Ishikawa (cell line): Measurements from ENCODE around the gene LPP.

Experiments used
- CEBPB ChIP-seq: IDR thresholded peaks from 2 replicates; pipeline ENCODE4 v1.6.1; 2012
- CREB1 ChIP-seq: IDR thresholded peaks from 2 replicates; pipeline ENCODE4 v1.6.1; 2012; ENCODE audit warnings: low read depth
- EGR1 ChIP-seq: IDR thresholded peaks from 2 replicates; pipeline ENCODE4 v1.6.1; 2012
- EP300 ChIP-seq: IDR thresholded peaks from 2 replicates; pipeline ENCODE4 v1.6.1; 2012; ENCODE audit warnings: borderline replicate concordance
- MAX ChIP-seq: IDR thresholded peaks from 2 replicates; pipeline ENCODE4 v1.6.1; 2012
- RAD21 ChIP-seq: IDR thresholded peaks from 2 replicates; pipeline ENCODE4 v1.6.1; 2012; ENCODE audit warnings: low read depth
- REST ChIP-seq: IDR thresholded peaks from 2 replicates; pipeline ENCODE4 v1.6.1; 2012; ENCODE audit warnings: low read depth, mild to moderate bottlenecking
- TAF1 ChIP-seq: IDR thresholded peaks from 2 replicates; pipeline ENCODE4 v1.6.1; 2012; ENCODE audit warnings: low read depth, mild to moderate bottlenecking
- TCF12 ChIP-seq: IDR thresholded peaks from 2 replicates; pipeline ENCODE4 v1.6.1; 2012; ENCODE audit warnings: low read depth
- TEAD4 ChIP-seq: IDR thresholded peaks from 2 replicates; pipeline ENCODE4 v1.6.1; 2012
- TF ChIP-seq, protein P1 (sequence below): IDR thresholded peaks from 2 replicates; pipeline ENCODE4 v1.6.1; 2012

DNA sequence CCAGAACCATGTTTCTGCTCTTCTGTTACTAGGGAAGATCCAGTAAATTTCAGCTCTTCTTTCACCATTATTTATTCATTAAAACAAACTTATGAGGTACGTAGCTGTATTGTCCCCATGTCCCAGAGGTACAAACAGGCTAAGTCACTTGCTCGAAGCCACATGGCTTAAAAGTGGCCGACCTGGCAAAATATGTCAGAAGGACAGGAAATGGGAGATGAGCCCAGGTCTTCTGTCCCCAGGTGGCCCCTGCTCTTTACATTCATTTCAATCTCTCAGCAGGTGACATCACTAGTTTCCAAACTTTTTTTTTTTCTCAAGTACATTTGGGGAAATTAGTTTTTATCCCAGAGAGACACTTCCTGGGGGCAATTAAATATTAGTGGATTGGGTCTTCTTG, 34.1 kb upstream of the LPP start:
- no peak for TF ChIP-seq CREB1
- no peak for TF ChIP-seq MAX
- TF ChIP-seq TAF1 = no peak
- TF ChIP-seq, protein P1, sequence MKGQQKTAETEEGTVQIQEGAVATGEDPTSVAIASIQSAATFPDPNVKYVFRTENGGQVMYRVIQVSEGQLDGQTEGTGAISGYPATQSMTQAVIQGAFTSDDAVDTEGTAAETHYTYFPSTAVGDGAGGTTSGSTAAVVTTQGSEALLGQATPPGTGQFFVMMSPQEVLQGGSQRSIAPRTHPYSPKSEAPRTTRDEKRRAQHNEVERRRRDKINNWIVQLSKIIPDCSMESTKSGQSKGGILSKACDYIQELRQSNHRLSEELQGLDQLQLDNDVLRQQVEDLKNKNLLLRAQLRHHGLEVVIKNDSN = no peak
- no peak for TF ChIP-seq REST
- TF ChIP-seq RAD21 = no peak
- no peak for TF ChIP-seq TEAD4
- no peak for TF ChIP-seq EGR1
- TF ChIP-seq CEBPB = no peak
- TF ChIP-seq TCF12 = no peak
- no peak for TF ChIP-seq EP300
